ENCODE data around the gene ACTA2.

The ACTA2 gene

GRCh38 chr10:88893611-88894010 lies 59.0 kb downstream of the ACTA2 start:
- Histone ChIP-seq H3F3A (ENCODE audit: insufficient read depth) (no peaks in the 10 kb centered on the region), H4K20me1 (ENCODE audit: low read depth, low read length) (no peaks in the 10 kb centered on the region), H3K4me2 (ENCODE audit: low read depth, low read length, poor library complexity, severe bottlenecking) (no peak overlapping the region), H3K27ac (ENCODE audit: low read depth, low read length) (no peak overlapping the region), H3K9me3 (ENCODE audit: insufficient read depth, low read length) (no peaks in the 10 kb centered on the region), H3K36me3 (ENCODE audit: low read length) (no peaks in the 10 kb centered on the region), H3K4me3 (ENCODE audit: insufficient read depth, low read length, poor library complexity, severe bottlenecking) (no peak overlapping the region), H3K9ac (ENCODE audit: low read length) (no peak overlapping the region), H3K79me2 (ENCODE audit: insufficient read depth, low read length) (peaks cover 20% of the 10 kb centered on the region; the same call in 1 of the 2 replicates), H3K27me3 (ENCODE audit: low read length) (no peaks in the 10 kb centered on the region), H2AFZ (ENCODE audit: low read depth, low read length, severe bottlenecking) (no peak overlapping the region), H3K9me2 (replicated peaks; ENCODE audit: insufficient read depth, low read length) (no peaks in the 10 kb centered on the region)
- no peak for TF ChIP-seq EZH2phosphoT487 (conservative IDR thresholded peaks at IDR 0.05; ENCODE audit: low read length)
- TF ChIP-seq, protein P1, sequence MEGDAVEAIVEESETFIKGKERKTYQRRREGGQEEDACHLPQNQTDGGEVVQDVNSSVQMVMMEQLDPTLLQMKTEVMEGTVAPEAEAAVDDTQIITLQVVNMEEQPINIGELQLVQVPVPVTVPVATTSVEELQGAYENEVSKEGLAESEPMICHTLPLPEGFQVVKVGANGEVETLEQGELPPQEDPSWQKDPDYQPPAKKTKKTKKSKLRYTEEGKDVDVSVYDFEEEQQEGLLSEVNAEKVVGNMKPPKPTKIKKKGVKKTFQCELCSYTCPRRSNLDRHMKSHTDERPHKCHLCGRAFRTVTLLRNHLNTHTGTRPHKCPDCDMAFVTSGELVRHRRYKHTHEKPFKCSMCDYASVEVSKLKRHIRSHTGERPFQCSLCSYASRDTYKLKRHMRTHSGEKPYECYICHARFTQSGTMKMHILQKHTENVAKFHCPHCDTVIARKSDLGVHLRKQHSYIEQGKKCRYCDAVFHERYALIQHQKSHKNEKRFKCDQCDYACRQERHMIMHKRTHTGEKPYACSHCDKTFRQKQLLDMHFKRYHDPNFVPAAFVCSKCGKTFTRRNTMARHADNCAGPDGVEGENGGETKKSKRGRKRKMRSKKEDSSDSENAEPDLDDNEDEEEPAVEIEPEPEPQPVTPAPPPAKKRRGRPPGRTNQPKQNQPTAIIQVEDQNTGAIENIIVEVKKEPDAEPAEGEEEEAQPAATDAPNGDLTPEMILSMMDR (IDR thresholded peaks at IDR 0.05; ENCODE audit: insufficient read depth, low read length, poor library complexity, severe bottlenecking): no peak

DNA sequence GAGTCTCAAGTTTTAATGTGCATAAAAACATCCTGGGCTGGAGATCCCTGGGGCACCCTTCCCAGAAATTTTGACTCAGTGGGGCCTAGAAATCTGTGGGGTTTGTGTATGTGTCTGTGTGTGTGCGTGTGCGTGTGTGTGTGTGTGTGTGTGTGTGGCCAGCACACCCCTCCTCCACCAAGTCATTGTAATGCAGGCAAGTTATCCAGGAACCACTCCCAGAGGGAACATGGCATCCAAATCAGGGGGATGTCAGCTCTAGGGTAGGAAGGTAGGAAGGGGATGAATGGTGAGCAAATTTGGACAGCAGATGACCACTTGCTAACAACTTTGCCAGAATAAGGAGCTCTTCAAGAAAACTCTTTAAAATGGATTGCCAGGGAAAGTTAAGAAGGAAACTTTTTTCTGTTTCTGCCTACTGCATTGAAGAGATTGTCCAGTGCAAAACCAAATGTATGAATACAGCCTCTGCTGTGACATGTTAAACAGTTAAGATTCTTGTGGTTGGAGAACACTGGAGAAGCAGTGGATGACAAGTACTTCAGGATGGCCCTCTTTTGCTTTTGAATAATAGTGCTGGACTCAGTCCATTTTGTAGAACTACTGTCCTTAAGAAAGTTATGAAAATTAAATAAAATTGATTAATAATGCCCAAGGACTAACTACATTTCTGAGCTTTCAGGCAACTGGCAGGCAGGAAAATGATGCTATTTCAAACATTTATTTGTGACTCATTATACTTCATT lies 60.2 kb downstream of the ACTA2 start:
- no peaks in the 10 kb centered on the region for H3K36me3 ChIP-seq (ENCODE audit: low read length)
- no peak overlapping the region for H3K4me3 ChIP-seq (ENCODE audit: insufficient read depth, low read length, poor library complexity, severe bottlenecking)
- no peak overlapping the region for H3K27ac ChIP-seq (ENCODE audit: low read depth, low read length)
- H3K27me3 ChIP-seq (ENCODE audit: low read length): no peaks in the 10 kb centered on the region
- H3K9ac ChIP-seq (ENCODE audit: low read length): no peak overlapping the region
- no peaks in the 10 kb centered on the region for H4K20me1 ChIP-seq (ENCODE audit: low read depth, low read length)
- no peak for TF ChIP-seq EZH2phosphoT487 (conservative IDR thresholded peaks at IDR 0.05; ENCODE audit: low read length)
- TF ChIP-seq, protein P1 (IDR thresholded peaks at IDR 0.05; ENCODE audit: insufficient read depth, low read length, poor library complexity, severe bottlenecking): no peak
- no peaks in the 10 kb centered on the region for H3K9me3 ChIP-seq (ENCODE audit: insufficient read depth, low read length)
- no peak overlapping the region for H2AFZ ChIP-seq (ENCODE audit: low read depth, low read length, severe bottlenecking)
- peaks cover 26% of the 10 kb centered on the region for H3K79me2 ChIP-seq (ENCODE audit: insufficient read depth, low read length)
- H3F3A ChIP-seq (ENCODE audit: insufficient read depth): no peaks in the 10 kb centered on the region
- H3K4me2 ChIP-seq (ENCODE audit: low read depth, low read length, poor library complexity, severe bottlenecking): no peak overlapping the region
- no peaks in the 10 kb centered on the region for H3K9me2 ChIP-seq (replicated peaks; ENCODE audit: insufficient read depth, low read length)

GRCh38 chr10:88890681-88891381 lies 61.7 kb downstream of the ACTA2 start:
- Histone ChIP-seq H3K4me3 (ENCODE audit: insufficient read depth, low read length, poor library complexity, severe bottlenecking) (no peak overlapping the region), H3K79me2 (ENCODE audit: insufficient read depth, low read length) (peaks cover 39% of the 10 kb centered on the region), H4K20me1 (ENCODE audit: low read depth, low read length) (no peaks in the 10 kb centered on the region), H2AFZ (ENCODE audit: low read depth, low read length, severe bottlenecking) (no peak overlapping the region), H3K36me3 (ENCODE audit: low read length) (no peaks in the 10 kb centered on the region), H3K9me3 (ENCODE audit: insufficient read depth, low read length) (no peaks in the 10 kb centered on the region), H3K9ac (ENCODE audit: low read length) (no peak overlapping the region), H3K27me3 (ENCODE audit: low read length) (no peaks in the 10 kb centered on the region), H3F3A (ENCODE audit: insufficient read depth) (no peaks in the 10 kb centered on the region; the same call in 1 of the 2 replicates), H3K4me2 (ENCODE audit: low read depth, low read length, poor library complexity, severe bottlenecking) (no peak overlapping the region), H3K27ac (ENCODE audit: low read depth, low read length) (no peak overlapping the region), H3K9me2 (replicated peaks; ENCODE audit: insufficient read depth, low read length) (no peaks in the 10 kb centered on the region)
- TF ChIP-seq EZH2phosphoT487 (conservative IDR thresholded peaks at IDR 0.05; ENCODE audit: low read length): no peak
- TF ChIP-seq, protein P1 (IDR thresholded peaks at IDR 0.05; ENCODE audit: insufficient read depth, low read length, poor library complexity, severe bottlenecking): no peak
